ENCODE data around the gene GRM4.

Gene GRM4

DNA sequence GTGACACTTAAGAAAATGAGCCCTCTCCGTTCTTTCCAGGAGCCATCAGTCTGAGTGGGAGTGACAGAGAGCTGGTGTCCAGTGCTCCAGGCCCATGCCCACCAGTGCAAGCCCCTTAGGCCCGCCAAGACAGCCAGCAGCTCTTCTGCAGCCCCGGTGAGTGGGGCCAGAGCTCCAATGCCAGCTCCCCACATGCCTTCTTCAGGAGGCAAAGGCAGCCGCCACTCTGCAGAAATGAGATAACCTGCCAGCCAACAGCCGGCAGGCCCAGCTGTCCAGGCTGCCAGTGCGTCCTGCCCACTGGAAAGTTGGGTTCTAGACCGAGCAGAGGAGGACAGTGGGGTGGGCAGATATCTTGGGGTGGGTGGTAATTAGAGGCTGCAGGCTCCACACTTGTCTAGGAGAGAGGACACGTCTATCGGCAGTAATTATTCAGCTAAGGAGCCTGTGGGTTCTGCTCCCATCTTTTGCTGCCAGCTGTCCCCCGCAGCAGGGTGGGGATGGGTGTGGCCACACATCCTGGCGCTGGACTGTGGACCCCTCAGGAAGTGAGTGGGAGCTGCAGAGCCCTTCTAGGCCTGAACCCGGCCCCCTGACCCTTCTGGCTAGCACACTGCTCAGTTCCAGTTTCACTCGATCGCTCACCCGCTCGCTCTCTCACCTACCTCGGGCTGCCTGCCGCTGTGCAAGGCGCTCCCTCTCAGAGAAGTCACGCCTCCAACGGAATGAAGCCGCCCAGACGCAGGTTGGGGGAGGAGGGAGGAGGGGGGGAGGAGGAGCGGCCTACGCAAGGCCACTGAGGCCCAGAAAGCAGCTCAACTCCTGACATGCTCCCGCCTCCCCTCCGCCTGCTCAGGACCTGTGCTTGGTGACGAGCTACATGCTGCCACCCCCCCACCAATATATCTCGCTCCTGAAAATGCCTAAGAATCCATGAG is 3.6 kb downstream of the GRM4 start:
- DNase-seq = no peak

DNA sequence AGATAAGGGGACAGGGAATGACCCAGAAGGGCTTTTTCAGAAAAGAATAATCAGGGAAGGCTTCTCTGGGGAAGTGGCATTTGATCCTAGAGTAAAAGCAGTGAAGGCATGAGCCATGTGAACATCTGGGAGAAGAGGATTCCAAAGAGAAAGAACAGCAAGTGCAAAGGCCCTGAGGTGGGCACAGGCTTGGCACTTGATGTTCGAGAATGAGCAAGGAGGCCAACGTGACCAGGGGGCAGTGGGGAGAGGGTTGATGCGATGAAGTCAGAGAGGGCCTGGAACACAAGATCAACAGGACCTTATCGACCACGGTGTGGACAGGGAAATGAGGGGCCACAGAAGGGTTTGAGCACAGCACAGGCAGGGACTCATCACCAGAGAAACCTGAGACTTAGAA is 5.8 kb downstream of the GRM4 start:
- no peak for DNase-seq

DNA sequence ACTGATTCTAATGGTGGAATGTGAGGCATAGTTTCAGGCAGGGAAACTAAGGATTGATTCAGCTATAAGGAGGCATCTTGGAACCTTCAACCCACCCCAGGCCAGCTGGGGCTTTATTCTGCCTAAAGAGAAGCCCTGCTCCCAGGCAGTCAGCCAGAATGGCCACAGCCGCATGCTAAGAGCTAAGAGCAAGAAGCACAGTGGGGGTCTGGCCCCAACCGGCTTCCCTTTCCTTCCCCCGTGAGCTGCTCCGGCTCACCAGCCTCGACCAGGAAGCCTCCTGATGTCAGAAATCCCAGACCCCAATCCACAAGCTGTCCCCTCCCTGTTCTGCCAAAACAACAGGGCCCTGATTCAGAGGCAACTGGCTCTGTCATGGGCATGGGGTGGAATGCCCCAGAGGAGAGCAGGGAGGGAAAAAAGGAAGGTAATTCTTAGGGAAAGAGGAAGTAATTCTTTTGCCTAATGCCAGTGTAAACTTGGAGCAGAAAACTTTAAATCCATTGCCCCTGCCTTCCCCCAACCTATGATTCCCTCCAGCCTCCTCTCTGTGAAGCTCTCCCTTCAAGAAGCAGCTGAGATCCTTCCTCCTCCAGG is 6.9 kb downstream of the GRM4 start:
- peak in 1 of 2 donors; percentile 7 for DNase-seq

GRCh38 chr6:34138191-34138590 is 7.7 kb downstream of the GRM4 start:
- no peak for DNase-seq

GRCh38 chr6:34135541-34135940 is 10.3 kb downstream of the GRM4 start:
- no peak for DNase-seq

DNA sequence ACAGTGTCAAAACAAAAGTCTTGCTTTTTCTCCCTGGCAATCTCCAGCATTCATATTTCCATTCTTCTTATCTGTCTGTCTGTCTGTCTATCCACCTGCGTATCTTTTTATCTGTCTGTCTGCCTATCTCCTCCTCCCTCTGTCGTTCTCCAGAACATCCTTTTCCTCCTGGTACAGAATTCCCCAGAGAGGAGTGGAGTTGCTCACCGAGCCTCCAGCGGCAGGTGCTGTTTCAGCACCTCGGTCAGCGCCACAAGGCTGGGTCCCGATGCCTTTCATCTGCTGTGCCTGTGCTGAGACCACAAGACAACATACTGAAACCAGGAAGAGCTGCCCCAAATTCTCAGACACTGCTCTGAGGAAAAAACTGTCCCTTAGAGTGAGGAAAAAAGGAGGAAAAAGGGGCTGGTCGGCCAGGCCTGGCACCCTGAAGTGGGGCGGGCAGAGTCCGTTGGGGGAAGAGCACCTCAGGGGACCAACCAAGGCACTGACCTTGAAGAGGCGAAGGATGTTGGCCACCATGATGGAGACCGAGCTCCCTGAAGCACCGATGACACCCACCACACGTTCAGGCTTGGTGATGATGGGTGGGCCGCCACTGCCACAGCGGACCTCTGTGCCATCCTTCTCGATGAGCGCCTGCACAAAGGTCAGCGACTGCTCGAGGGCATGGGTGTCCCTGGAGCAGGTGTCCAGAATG is 13.3 kb downstream of the GRM4 start:
- no peak for DNase-seq

DNA sequence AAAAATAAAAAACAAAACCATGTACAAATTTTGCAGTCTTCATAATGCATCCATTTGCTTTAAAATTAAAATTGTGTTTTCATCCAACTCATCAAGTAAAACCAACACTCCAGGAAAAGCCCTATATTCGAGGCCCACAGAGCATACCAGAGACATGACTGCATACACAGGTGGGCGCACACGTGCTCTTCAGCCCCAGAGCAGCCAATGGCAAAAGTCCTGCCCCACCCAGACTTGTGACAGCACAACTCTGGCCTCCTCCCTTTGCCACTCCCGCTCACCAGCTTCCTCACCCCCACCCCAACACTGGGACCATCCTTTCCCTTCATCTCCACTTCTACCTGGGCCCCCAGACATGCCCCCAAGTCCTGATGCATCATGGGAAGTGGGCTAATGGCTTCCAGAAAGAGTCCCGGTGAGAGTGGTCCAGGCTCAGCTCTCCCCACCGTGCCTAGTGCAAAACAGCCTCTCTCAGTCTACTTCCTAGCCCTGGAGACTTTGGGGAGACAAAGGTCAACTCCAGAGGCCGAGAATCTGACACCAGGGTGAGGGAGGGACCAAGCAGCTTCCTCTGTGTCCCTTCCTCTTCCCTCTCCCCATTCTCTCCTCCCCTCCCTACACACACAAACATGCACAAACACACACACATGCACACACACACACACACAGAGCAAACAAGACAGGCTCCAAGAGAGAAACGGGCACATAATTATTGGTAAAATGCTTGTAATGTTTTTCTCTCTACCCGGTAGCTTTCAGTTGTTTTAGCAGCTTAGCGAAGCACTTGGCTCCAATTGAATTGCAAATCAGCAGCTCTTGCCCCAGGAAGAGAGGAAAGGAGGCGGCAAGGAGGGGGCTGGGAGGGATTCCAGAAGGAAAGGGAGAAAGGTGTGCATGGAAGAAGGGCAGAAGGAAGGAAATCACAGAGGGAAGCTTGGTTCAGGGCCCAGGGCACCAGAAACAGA is 14.3 kb downstream of the GRM4 start:
- DNase-seq = peak in 1 of 2 donors; percentile 17

DNA sequence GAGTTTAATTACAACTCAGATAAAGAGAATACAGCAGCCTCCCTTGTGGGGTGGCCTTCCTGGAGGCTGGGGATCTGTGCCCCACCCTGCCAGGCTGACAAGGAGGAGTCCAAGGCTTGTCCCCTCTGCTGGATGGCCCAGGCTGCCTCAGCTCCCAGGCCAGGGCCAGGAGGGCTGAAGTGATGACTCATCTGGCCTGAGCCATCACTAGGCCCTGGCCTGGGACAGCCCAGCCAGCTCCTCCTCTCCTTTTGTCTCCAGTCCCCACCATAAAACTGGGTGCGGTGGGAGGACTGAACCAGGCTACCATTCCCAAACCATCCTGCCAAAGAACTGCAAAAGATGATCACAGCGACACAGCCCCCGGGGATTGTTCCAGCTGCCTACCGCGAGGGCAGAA is 15.0 kb downstream of the GRM4 start:
- DNase-seq = no peak

DNA sequence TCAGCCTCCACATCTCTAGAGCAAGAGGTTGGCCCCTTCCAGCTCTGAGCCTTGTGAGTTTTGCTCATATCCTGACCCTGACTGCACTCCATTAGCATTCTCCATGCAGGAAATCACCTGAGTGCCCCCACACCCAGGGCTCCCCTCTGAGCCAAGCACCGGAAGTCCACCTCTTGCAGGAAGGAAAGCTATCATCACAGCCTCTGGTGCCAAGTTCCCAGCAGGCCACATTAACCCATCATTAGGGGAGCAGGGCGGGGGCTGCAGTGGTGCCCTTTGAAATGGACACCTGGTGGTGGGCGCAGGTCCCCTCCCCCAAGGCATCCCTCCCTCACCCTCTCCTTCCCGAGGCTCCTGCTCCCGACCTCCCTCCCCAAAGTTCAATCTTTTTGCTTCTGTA is 16.1 kb downstream of the GRM4 start:
- DNase-seq = no peak

DNA sequence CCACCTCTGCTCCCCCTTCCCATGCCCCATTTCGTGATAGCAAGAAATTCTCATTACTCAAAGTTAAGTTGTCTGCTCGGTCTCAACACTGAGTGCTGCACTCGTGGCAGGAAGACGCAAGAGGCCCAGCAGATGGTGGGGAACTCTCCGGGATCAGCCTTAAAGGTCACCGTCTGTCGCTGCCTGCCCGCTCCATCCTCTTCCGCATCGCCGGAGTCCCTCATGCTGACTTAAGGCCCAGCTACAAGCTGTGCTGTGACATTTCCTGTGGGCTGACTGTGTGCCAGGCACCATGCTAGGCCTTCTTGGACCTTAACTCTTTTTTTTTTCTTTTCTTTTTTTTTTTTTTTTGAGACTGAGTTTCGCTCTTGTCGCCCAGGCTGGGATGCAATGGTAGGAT is 17.8 kb downstream of the GRM4 start:
- no peak for DNase-seq

- no peak for DNase-seq
Observed at GRCh38 chr6:34126419-34126818, 19.5 kb downstream of the GRM4 start.

DNA sequence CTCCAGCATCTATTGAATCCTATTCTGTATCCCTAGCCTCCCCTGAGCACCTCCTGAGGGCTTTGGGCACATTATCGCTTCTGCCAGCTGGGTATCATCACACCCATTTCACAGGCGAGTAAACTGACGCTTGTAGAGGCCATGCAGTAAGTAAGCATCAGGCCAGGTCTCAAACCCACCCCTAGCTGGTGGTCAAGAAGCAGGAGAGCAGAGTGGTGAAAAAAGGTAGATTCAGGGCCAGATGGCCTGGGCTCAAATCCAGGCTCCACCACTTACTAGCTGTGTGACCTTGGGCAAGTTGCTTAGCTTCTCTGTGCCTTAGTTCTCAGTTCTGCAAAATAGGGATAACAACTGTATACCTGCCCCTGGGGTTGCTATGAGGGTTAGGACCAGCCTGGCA is 19.9 kb downstream of the GRM4 start:
- DNase-seq = no peak

GRCh38 chr6:34120953-34121675 is 24.8 kb downstream of the GRM4 start:
- DNase-seq = no peak

DNA sequence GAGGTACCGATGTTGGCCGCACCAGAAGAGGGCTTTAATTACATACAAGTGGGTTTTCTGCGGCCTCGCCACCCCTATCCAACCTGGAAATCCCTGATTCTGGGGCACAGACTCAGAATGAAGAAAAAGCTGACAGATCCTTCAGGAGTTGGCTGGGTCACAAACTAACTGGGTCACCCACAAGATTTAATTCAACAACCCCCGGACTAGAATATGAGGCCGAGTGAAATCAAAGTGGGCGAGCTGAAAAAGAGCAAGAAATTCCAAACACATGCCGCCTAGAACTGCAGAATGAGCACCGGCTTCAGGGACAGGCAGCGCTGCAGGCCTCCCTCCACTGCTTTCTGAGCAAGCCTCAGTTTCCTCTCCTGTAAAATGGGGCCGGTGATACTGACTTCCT is 30.0 kb downstream of the GRM4 start:
- no peak for DNase-seq

- no peak for DNase-seq
Observed at GRCh38 chr6:34115403-34115795, 30.5 kb downstream of the GRM4 start.

- no peak for DNase-seq
Observed at GRCh38 chr6:34114695-34115402, 31.0 kb downstream of the GRM4 start.

- no peak for DNase-seq
Observed at GRCh38 chr6:34113532-34113931, 32.4 kb downstream of the GRM4 start.

GRCh38 chr6:34112126-34112525 is 33.8 kb downstream of the GRM4 start:
- no peak for DNase-seq

- no peak for DNase-seq
Observed at GRCh38 chr6:34110610-34111009, 35.3 kb downstream of the GRM4 start.

GRCh38 chr6:34108176-34108575 is 37.7 kb downstream of the GRM4 start:
- DNase-seq = no peak

DNA sequence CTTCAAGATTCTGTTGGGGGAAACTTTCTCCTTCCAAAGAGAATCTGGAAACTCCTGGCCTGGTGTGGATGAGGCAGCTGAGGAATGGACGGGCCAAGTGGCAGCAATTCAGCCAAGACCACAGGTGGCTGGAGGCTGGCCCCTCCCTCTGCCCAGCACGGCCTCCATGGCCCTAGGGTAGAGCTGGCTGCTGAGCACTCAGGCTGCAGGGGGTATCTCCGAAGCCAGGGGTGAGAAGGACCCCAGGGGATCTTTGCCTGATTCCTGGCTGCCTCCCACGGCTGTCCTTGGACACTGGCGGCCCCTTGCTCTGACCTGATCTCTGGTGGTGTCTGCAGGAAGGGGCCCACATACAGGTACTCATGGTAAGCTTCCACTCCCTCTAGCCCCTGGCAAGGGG is 39.0 kb downstream of the GRM4 start:
- no peak for DNase-seq

Data from inflammatory macrophage (primary cell).